Mucosa of gallbladder (tissue), 1 donor: ENCODE results near the gene IREB2. TPM values are rescaled to one million over a fixed set of nuclear protein-coding genes. Genes with fewer than 3 reads are reported as not detected.
"Not testable (repeated sequence)": the region's sequence is repeated elsewhere in the genome, so short reads cannot be mapped to it uniquely, and the experiment has no call there.

Source experiments
- DNase-seq: peaks from one replicate; pipeline ENCODE4 v3.0.0-alpha.2; 2020; ENCODE audit warnings: low spot score
- total RNA-seq: library from RNA; stranded (reverse); gene quantifications from one replicate; pipeline ENCODE4 v1.2.1, GENCODE V29; 2021
- donor health status: DM: no; HTN: no; CAD: no.

Gene IREB2
- total RNA-seq, 1 donor from 2014 or later, result 45.5 TPM

DNA sequence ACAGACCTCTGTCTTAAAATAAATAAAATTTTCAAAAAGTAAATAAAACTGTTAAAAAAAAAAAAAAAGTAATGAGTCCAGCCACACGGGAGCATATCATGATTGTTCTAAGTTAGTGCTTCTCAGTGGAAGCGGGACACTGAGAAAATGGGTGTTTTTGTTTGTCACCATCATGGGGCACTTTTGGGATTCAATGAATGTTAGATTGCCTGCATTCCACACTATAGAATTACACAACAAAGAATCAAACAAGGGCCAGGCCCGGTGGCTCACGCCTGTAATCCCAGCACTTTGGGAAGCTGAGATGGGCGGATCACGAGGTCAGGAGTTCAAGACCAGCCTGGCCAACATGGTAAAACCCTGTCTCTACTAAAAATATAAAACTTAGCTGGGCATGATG is 3.3 kb upstream of the IREB2 start:
- not testable (repeated sequence) for DNase-seq

DNA sequence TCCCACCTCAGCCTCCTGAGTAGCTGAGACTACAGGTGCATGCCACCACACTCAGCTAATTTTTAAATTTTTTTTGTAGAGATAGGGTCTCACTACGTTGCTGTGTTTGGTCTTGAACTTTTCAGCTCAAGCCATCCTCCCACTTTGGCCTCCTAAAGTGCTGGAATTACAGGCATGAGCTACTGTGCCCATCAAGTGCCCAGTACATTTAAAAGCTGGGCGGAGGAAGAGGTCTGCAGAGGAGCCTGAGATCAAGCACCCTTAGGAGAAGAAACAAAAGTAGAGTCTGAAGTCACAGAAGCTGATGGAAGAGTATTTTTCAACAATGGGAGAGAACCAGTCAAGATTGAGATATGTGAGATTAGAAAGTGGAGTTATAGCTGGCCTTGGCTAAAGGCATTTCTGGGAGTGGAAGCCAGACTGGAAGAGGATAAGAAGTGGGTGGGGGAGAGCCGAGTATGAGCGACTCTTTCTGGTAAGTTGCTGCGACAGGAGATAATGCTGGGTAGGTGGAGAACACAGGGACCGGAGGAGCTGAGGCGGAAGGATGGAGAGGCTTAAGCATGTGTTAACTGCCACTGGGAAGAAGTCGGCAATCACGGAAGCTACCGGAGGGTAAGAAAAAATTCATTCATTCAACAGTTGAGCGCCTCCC is 782 bp upstream of the IREB2 start:
- no peak for DNase-seq

DNA sequence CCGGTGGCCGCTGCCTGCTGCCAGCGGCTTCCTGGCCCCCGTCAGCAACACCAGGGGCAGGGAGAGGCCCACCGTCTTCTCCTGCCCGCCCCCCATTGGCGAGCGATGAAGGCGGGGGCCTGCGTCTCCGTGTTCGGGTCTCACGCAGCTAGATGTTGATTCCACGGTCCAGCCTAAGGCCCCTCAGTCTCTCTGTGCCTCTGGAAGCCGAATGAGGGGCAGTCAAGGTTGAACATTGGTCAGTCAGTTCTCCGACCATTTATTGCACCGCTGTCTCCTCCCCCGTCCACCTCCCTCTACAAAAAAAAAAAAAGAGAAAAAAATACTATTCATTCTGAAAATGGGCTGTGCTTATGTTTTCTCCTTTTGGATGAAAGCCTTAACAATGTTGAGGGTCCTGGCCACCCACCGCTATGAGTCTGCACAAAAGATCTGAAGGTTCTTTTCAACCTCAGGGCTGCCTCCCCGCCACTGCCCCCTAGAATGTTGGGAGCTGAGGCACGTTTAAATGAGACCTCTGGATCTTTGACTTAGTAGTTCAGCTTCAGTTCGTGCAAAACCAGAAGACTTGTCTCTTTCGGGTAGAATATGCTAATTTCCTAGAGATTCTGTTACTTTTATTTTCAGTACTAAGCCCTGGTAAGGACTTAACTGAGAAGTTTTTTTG is 736 bp downstream of the IREB2 start:
- DNase-seq, result no peak

DNA sequence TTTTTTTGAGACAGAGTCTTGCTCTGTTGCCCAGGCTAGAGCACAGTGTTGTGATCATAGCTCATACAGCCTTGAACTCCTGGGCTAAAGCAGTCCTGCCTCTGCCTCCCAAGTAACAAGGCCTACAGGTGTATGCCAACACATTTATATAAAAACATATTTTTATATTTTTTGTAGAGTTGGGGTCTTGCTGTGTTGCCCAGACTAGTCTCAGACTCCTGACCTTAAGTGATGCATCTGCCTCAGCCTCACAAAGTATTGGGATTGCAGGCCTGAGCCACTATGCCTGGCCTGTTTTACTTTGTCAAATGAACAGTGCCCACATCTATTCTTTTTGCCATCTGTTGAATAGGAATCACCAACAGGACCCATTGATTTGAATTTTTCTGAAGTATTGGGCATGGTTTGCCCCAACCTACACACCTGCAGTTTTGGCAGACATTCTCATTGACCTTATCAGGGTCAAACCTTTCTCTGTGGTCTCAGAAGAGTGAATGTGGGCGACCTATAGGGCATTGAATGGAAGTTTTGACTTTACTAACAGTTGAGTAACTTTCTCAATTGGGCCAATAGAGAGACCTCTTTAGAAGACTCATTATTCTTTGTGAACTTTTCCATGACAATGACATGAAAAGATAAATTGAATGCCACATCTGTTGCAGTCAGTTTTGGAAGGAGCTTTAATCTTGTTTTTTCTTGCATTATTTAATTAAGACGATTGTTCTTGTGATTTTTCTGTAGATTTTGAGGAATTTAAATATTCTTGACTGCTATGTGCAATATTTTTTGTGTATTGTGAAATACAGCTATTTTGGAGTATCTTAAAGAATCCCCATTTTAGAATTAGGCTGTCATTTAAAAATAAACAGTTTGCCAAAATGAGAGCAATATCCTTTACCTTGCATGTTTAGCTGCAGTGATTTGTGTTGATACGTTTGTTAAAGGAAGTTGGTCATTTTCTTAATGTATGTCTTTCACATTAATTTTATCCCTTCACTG is 2.7 kb downstream of the IREB2 start:
- no peak for DNase-seq

DNA sequence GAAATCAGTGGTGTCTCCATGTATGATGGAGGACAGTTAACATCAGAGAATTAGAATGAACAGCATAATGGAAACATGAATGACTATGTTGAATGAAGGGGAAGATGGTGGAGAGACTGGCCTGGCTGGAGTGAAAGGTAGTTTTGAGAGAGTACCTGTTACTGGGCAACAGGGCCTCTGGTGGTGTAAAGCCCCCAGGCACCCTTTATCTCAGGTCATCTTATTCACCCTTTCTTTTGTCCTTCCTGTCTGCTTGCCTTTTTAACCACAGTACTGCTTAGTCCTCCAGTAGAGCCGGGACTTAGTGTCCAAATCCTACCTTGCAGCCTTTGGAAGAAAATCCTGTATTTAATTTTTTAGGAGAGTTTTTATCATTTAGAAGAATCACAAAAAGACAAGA is 6.2 kb downstream of the IREB2 start:
- no peak for DNase-seq

DNA sequence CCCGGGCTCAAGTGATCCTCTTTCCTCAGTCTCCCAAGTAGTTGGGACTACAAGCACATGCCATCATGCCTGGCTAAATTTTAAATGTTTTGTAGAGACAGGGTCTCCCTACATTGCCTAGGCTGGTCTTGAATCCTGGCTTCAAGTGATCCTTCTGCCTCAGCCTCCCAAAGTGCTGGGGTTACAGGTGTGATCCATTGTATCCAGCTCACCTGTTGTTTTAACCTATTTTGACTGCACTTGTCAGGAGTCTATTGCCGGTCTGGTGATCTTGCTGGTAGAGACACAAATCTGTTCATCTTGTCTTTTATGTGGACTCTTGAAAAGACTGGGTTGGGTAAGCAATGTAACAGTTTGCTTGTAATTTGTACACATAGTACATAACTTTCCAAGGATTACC is 7.9 kb downstream of the IREB2 start:
- no peak for DNase-seq

DNA sequence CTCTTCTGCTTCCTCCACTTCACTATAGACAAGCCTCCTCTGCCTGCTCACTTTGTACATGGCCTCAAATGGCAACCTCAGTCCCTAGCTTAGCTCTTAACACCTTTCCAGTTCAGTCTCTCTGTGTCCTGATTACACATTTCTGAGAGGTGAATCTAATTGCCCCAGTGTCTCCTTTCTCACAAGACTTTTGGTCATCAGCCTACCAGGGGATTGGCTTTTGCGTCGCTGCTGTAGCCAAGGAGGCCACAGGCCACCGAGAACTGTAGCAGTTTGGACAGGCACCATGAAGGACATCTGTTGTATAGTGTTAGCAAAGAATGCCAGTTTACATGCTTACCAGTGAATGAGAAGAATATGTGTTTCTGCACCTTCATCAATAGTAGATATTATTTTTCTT is 8.5 kb downstream of the IREB2 start:
- DNase-seq, result no peak

DNA sequence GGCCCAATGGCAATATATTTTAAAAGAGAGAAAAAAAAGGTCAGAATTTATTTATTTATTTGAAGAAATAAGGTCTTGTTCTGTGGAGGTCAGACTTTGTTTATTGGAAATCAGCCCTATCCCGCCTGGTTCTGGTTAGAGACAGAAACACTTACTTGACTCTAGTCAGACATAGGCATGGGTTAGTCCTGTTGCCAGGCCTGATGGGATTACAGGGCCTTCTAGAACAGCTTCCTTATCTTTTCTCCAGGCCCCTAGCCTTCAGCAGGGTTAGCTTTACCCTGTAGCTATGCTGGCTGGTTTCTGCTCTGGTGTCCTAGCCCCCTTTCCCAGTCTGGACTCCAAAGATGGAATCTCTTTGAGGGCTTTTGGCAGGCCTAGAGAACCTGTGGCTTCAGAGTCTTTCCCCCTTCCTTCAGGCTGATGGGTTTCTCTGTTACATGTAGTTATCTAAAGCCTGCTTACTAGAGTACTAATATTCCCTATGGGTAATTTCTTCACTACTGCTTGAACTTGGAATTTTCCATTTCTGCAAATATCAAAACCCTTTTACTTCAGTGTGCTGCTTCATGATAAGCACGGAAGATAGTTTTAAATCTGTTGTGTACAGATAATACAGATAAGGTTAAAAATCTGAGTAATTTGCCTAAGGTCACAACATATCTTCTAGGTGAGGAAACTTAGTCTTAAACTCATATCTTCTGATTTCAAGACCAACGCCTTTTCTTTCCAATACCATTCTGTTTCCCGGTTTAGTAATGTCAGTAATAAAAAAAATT is 10.6 kb downstream of the IREB2 start:
- DNase-seq, result no peak

DNA sequence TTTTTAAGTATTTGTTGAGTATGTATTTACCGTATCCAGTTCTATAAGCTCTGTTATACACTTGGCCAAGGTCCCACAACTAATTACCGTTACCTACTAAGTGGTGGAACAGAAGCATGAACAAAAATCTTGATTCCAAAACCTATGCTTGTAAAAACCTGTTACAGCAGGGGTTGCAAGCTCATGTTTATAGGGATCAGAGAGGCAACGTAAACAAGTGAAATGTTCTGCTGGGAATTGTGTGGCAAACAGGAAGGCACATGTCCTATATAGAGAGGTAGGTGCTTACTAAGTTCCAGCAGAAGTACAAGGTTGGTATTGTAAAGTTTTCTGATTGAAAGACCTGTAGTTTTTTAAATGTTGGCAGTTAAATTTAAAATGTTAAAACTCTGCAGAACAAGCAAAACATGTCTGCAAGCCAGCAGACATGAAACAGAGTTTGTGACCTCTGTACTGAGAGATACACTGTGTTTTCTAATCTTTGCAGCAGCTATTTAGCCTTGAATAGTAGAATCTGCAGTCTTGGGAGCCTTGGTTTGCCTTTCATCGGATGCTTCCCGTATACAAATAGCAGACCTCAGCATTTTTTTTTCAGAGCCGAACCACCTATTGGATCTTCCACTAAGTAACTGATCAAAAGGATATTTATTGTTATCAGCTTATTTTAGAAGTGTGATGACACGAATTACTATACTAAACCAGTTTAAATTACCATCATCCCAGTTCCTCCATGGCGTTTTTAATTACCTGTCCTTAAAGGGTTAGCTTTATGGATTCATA is 11.4 kb downstream of the IREB2 start:
- DNase-seq, result no peak

DNA sequence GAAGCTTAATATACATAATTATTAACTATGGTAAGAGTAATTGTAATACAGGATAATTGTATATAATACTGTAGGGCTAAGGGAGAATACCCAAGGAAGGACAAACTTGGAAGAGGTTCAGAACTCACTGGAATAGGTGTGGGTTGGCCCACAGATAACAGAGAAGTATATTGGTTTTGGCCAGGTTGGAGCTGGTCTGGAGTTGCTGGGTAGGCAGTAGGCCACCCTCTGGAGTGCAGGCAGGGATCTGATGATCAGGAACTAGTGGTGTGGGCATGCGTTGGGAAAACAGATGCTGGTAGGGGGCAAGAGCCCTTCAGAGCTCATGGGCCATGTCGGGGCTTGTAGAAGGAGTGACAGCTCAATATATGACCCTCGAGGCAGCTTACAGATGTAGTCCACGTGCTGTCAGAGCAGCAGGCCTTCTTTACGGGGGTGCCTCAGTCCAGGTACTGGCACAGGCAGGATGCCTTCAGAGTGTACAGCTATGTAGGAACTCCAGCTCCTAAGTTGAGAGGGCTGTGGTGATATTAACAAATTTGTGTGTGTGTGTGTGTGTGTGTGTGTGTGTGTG is 12.4 kb downstream of the IREB2 start:
- no peak for DNase-seq

DNA sequence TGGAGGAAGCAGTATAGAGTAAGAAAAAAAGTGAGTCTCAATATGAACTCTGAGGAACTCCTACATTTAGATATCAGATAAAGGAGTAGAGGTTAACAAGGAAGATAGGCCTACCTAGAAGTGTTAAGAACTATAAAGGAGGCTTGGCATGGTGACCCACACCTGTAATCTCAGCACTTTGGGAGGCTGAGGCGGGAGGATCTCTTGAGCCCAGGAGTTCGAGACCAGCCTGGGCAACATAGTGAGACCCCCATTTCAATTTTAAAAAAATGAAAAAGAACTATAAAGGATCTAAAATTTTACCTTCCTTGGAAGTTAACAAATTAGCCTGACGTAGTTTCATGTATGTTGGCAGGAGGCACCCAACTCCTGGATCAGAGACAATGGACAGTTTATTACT is 14.5 kb downstream of the IREB2 start:
- DNase-seq, result no peak

DNA sequence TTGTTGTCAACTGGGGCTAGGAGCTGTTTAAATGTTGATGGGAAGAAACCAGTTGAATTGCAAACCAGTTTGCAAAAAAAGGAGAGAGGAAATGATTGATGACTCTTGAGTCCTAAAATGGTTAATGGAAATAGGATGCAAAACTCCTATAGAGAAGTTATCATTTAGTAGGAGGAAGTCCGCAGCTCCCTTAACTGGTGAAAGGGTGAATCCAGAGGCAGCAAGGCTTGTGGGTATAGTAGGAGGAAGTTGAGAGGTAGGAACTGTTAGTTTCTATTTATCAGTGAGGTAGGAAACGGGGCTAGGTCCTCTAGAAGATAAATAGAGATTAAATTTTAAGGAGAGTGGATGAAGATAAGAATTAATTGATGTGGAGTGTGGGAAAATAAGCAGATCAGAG is 15.4 kb downstream of the IREB2 start:
- no peak for DNase-seq

DNA sequence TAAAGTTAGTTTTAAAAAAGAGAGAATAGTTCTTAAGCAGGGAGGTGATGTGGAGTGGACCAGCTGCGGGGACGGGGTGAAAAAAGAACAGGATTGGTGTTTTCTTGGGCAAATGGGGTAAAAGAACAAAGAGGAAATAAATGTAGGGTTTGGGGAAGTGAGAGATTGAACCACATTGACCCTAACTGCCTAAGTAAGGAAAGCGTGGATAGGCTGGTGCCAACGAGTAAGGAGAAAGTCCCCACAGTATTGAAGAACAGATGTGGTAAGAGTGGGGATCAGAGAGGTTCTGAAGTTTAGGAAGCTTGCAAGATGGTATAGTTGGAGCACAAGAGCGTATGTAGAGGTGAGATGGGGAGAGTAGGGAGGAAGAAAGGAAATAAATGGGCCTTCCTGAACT is 17.0 kb downstream of the IREB2 start:
- DNase-seq, result no peak

DNA sequence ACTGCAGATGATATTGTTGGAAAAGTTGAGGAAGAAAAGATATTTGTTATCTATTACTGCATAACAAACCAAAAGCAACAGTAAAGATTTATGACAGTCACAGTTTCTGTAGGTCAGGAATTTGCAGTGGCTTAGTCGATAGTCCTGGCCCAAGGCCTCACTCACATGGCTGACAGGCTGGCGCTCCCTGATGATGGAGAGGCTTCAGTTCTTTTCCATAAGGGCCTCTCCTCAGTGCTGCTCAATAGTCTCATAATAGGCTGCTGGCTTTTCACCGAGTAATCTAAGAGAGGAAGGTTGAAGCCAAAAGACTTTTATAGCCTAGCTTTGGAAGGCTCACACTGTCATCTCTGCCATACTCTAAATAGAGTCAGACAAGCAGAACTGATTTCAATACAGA is 17.7 kb downstream of the IREB2 start:
- no peak for DNase-seq

DNA sequence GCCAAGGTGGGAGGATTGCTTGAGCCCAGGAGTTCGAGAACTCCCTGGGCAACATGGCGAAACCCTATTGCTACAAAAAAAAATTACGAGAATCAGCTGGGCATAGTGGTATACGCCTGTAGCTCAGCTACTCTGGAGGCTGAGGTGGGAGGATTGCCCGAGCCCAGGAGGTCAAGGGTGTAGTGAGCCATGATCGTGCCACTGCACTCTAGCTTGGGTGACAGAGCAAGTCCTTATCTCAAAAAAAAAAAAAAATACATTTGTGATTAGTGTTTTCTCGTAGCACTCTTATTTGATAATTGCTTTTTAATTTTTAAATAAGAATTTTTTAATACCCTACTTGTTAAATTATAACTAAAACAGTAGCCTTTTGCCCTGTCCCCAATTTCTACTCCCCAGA is 18.4 kb downstream of the IREB2 start:
- no peak for DNase-seq

DNA sequence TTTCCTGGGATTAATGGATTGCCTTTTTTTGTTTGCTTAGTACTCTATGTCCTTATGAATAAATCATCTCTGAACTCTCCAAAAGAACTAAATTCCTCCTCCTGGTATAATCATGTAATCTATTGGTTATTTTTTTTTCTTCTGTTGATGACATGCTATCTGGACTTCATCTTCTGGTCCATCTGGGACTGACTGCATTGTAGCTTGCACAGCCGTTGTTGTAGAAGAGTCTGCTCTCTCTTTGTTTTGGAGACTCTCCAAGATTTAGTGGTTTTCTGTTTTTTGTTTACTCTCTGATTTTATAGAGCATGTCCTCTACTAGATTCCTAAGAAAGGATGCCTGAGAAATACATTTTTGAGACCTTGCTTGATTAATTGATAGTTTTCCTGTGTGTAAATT is 19.1 kb downstream of the IREB2 start:
- DNase-seq, result no peak

DNA sequence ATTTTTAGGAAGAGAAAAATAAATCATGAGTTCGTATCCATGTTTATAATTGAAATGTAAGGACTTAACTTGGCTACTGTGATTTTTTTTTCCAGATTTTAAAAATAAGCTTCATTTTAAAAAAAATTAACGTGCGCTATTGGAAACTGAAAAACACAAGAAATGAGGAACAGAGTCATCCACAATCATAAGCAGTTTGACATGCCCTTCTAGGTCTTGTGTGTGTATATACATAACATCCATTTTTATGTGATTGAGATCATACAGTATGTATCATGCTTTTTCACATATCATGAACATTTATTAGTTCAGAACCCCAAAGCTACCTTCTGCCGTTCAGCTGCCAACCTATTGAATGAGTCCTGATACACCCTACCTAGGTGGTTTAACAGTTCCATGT is 22.7 kb downstream of the IREB2 start:
- no peak for DNase-seq

DNA sequence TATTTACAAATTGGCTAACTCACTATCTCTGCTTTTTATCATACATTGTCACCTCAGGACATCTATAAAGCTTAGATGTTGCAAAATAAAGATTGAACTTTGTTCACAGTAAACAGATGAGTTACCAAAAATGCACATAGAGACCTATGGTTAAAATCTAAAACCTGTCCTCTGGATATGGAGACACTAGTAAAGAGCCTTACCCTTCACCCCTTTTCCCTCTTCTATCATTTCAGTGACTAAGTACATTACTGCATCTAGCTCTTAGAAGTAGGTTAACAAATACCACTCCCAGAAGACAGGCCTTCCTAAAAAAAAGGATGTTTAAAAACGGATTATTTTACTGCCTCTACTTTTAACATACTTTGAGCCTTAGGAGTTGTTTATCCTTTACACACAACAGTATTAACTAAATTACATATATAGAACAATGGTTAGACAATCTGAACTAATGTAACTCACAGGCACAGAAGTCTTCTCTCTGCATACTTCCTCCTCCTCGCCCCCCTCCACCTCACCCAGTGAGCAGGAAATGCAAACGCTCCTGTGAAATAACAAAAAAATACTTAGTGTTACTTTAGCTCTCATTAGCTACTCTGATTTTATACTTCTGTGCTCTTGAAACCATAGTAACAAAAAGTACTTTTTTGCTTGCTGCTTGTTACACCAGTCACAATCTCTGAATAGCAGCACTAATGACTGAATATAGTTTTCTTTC is 23.3 kb downstream of the IREB2 start:
- DNase-seq, result no peak

DNA sequence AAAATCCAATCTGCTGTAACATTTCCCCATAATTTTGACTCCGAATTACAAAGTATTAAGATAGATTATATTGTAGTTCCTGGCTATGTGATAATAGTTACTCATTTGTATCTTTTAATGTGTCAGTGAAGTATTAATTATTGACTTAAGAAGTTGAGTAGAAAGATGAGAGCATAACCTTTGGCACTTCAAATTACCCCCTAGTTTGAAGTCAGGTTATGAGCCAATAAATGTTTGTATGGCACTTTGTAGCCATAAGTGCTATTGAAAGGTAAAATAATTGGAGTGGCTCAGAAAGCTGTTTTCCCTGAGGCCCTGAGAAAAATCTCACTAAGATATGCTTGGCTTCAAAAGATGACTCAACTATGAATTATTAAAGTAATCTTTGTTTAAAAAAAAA is 31.0 kb downstream of the IREB2 start:
- DNase-seq, result no peak

DNA sequence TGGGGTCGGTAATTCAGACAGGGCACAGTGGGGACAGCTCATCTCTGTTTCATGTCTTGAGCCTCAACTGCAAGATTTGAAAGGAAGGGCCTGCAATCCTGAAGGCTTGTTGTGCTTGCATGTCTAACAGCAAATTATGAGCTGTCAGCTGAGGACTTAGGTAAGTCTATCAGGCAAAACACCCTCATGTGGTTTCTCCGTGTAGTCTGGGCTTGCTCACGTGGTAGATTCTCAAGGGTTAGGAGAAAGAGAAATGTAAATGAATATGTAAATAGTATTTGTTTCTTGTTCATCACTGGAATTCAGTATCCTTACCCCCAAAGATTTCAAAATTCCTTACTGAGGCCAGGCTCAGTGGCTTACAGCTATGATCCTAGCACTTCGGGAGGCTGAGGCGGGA is 39.3 kb downstream of the IREB2 start:
- DNase-seq, result no peak
